Mesendoderm (in vitro differentiated cells): ENCODE data around the gene HDAC7.

Experiments
- DNase-seq: peaks from one replicate; pipeline ENCODE4 v3.0.0; 2013
- H2AK5ac ChIP-seq: 2 replicates; pipeline ENCODE4 v1.6.1; 2013; ENCODE audit warnings: low read length, inconsistent platforms
- H2BK120ac ChIP-seq: 2 replicates; pipeline ENCODE4 v1.6.1; 2013; ENCODE audit warnings: low read depth, mild to moderate bottlenecking, low read length, moderate library complexity, mixed read lengths
- H2BK15ac ChIP-seq: replicated peaks from 2 replicates; pipeline ENCODE4 v1.6.1; 2013; ENCODE audit warnings: low read depth, mild to moderate bottlenecking, moderate library complexity
- H2BK5ac ChIP-seq: 2 replicates; pipeline ENCODE4 v1.6.1; 2013; ENCODE audit warnings: low read length, inconsistent platforms
- H3K18ac ChIP-seq: 2 replicates; pipeline ENCODE4 v1.6.1; 2013; ENCODE audit warnings: mild to moderate bottlenecking, low read length, mixed read lengths
- H3K23ac ChIP-seq: one replicate; pipeline ENCODE4 v1.6.1; 2013; ENCODE audit warnings: low read length
- H3K27ac ChIP-seq: 2 replicates; pipeline ENCODE4 v1.5.1; 2013; ENCODE audit warnings: low read depth, mild to moderate bottlenecking, inconsistent platforms, low read length, moderate library complexity
- H3K27me3 ChIP-seq: 2 replicates; pipeline ENCODE4 v1.6.1; 2013; ENCODE audit warnings: low read length, control low read depth, mild to moderate bottlenecking, inconsistent platforms; ENCODE audit not compliant: insufficient read depth, poor library complexity
- H3K36me3 ChIP-seq: 2 replicates; pipeline ENCODE4 v1.6.1; 2013; ENCODE audit warnings: low read length, inconsistent platforms; ENCODE audit not compliant: control insufficient read depth, insufficient read depth
- H3K4ac ChIP-seq: one replicate; pipeline ENCODE4 v1.6.1; 2013; ENCODE audit warnings: low read depth, mild to moderate bottlenecking, low read length, moderate library complexity
- H3K4me1 ChIP-seq: 2 replicates; pipeline ENCODE4 v1.6.1; 2013; ENCODE audit warnings: low read depth, low read length, inconsistent platforms; ENCODE audit not compliant: control insufficient read depth
- H3K4me2 ChIP-seq: 2 replicates; pipeline ENCODE4 v1.6.1; 2013; ENCODE audit warnings: low read length
- H3K4me3 ChIP-seq: 2 replicates; pipeline ENCODE4 v1.5.1; 2013; ENCODE audit warnings: mild to moderate bottlenecking, low read length
- H3K56ac ChIP-seq: one replicate; pipeline ENCODE4 v1.6.1; 2013; ENCODE audit warnings: low read length
- H3K79me1 ChIP-seq: 2 replicates; pipeline ENCODE4 v1.6.1; 2013; ENCODE audit warnings: low read length, inconsistent platforms
- H3K79me2 ChIP-seq: 2 replicates; pipeline ENCODE4 v1.6.1; 2013; ENCODE audit warnings: mild to moderate bottlenecking, low read length; ENCODE audit not compliant: control insufficient read depth, insufficient read depth
- H3K9ac ChIP-seq: 2 replicates; pipeline ENCODE4 v1.6.1; 2013; ENCODE audit warnings: low read length, inconsistent platforms
- H4K5ac ChIP-seq: one replicate; pipeline ENCODE4 v1.6.1; 2013; ENCODE audit warnings: low read length
- H4K8ac ChIP-seq: one replicate; pipeline ENCODE4 v1.6.1; 2013; ENCODE audit warnings: low read depth, mild to moderate bottlenecking, control low read depth, low read length, moderate library complexity
- WGBS: extraction: QIAGEN DNeasy Blood & Tissue Kit; methylation state at CpG from one replicate; pipeline ENCODE4 v1.1.7; 2013; ENCODE audit warnings: low lambda C conversion rate, missing lambda C conversion rate; ENCODE audit not compliant: insufficient coverage; ENCODE audit errors: extremely low coverage; 5-methylcytosine and 5-hydroxymethylcytosine counted together

The HDAC7 gene

GRCh38 chr12:47763481-47764346 is 56.0 kb downstream of the HDAC7 start:
- Histone ChIP-seq H4K5ac (no peak overlapping the region), H2AK5ac (no peak overlapping the region), H3K79me2 (no peaks in the 10 kb centered on the region), H2BK5ac (no peak overlapping the region), H3K4me3 (no peak overlapping the region), H3K79me1 (peaks cover 2% of the 10 kb centered on the region), H3K36me3 (no peaks in the 10 kb centered on the region), H3K56ac (no peak overlapping the region), H3K27ac (no peak overlapping the region), H3K4me1 (peaks cover 3% of the 10 kb centered on the region), H2BK15ac (no peak overlapping the region), H2BK120ac (no peak overlapping the region), H3K27me3 (no peaks in the 10 kb centered on the region), H3K18ac (no peak overlapping the region), H3K23ac (no peak overlapping the region), H3K9ac (no peak overlapping the region), H3K4ac (no peak overlapping the region), H3K4me2 (no peak overlapping the region), H4K8ac (no peak overlapping the region)
- DNase-seq = no peak
- no CpG with 5 or more reads among the region's 8 CpGs for WGBS

GRCh38 chr12:47762850-47763465 is 56.7 kb downstream of the HDAC7 start:
- Histone ChIP-seq H3K27me3 (no peaks in the 10 kb centered on the region), H3K27ac (no peak overlapping the region), H4K5ac (no peak overlapping the region), H2BK120ac (no peak overlapping the region), H3K56ac (no peak overlapping the region), H2BK15ac (no peak overlapping the region), H3K4me1 (peaks cover 2% of the 10 kb centered on the region), H3K36me3 (no peaks in the 10 kb centered on the region), H3K18ac (no peak overlapping the region), H3K79me1 (peaks cover 2% of the 10 kb centered on the region), H3K23ac (no peak overlapping the region), H2BK5ac (no peak overlapping the region), H3K4me3 (no peak overlapping the region), H3K79me2 (no peaks in the 10 kb centered on the region), H4K8ac (no peak overlapping the region), H3K9ac (no peak overlapping the region), H2AK5ac (no peak overlapping the region), H3K4ac (no peak overlapping the region), H3K4me2 (no peak overlapping the region)
- no CpG with 5 or more reads among the region's 3 CpGs for WGBS
- DNase-seq = no peak

- Histone ChIP-seq H3K4me2 (peak within 1 kb of the TSS; percentile 81), H3K27me3 (no peaks in the 10 kb centered on the region), H3K4me3 (peak within 1 kb of the TSS; percentile 48), H3K36me3 (no peaks in the 10 kb centered on the region), H3K18ac (peak within 1 kb of the TSS; percentile 62), H3K79me2 (peaks cover 8% of the 10 kb centered on the region), H3K79me1 (peaks cover 9% of the 10 kb centered on the region), H3K23ac (peak within 1 kb of the TSS; percentile 72), H3K4me1 (peaks cover 31% of the 10 kb centered on the region), H3K27ac (peak within 1 kb of the TSS; percentile 82), H4K8ac (peak within 1 kb of the TSS; percentile 16), H2BK5ac (peak within 1 kb of the TSS; percentile 62), H3K4ac (peak within 1 kb of the TSS; percentile 44), H3K9ac (peak within 1 kb of the TSS; percentile 72), H2BK120ac (peak within 1 kb of the TSS; percentile 10), H3K56ac (peak within 1 kb of the TSS; percentile 90), H4K5ac (no peak within 1 kb of the TSS), H2BK15ac (no peak within 1 kb of the TSS), H2AK5ac (peak within 1 kb of the TSS; percentile 98)
- WGBS = no CpG with 5 or more reads among the region's 57 CpGs
- peak; percentile 89 for DNase-seq
Observed at GRCh38 chr12:47758834-47759690, 60.6 kb downstream of the HDAC7 start, which contains the start of gene RAPGEF3. TSS of gene RAPGEF3 (minus strand) at chr12:47758880. CDS start at chr12:47758556, 324 bp downstream.

DNA sequence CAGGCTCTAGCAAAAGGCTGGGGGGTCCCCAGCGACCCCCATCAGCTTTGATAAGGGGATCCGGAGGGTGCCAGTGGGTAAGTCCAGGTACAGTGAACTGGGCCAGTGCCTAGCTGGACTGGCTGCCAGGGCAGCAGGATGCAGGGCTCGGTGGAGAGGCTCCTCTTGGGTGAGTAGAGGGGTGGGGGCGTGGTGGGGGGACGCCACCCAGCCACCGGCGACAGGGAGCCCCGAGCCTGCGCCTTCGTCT is 61.2 kb downstream of the HDAC7 start:
- Histone ChIP-seq H2BK120ac (peak overlapping the region; percentile 10), H3K79me2 (peaks cover 8% of the 10 kb centered on the region), H2AK5ac (no peak overlapping the region), H3K4me3 (peak overlapping the region; percentile 48), H3K23ac (no peak overlapping the region), H3K79me1 (peaks cover 9% of the 10 kb centered on the region), H2BK5ac (peak overlapping the region; percentile 27), H2BK15ac (no peak overlapping the region), H3K4me2 (peak overlapping the region; percentile 81), H3K4ac (peak overlapping the region; percentile 44), H3K18ac (peak overlapping the region; percentile 62), H3K9ac (peak overlapping the region; percentile 72), H4K5ac (no peak overlapping the region), H3K27ac (peak overlapping the region; percentile 82), H3K27me3 (no peaks in the 10 kb centered on the region), H3K56ac (peak overlapping the region; percentile 90), H3K36me3 (no peaks in the 10 kb centered on the region), H3K4me1 (peaks cover 37% of the 10 kb centered on the region), H4K8ac (no peak overlapping the region)
- no peak for DNase-seq
- no CpG with 5 or more reads among the region's 10 CpGs for WGBS

DNA sequence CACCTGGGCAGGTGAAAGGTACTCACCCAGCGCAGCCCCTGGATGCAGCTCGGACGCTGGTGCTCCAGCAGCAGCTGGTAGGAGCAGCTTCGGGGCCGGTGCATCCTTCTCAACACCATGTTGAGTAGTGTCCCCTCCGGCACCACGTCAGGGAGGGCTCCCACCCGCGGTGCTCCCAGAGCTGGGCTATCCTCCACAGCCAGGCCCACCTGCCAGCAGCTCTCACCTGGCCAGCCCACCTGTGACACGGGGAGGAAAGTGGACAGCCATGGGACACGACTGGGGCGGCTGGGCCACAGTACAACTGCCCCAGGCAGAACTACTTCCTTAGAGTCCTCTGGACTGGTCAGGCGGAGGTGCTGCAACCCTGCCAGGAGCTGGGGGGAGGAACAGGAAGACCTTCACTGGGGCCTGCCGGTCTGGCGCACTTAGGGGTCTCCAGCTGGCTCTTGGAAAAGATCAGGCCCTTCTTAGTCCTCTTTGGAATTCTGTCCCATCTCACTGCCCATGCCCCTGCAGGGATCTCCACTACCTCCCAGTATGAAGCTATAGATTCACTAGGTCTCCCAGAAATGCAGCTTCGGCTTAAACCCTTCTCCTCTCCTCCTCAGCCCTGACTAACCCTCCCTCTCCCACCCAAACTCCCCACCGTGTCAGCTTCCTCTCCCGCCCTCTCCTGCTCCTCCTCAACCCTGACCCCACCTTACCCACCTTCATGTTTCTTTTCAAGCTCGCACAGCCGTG is 61.7 kb downstream of the HDAC7 start:
- H3K27me3 ChIP-seq = no peaks in the 10 kb centered on the region
- no peak overlapping the region for H4K8ac ChIP-seq
- peak overlapping the region; percentile 98 for H2AK5ac ChIP-seq
- H3K4me1 ChIP-seq = peaks cover 41% of the 10 kb centered on the region
- H3K4ac ChIP-seq = peak overlapping the region; percentile 5
- H3K4me3 ChIP-seq = peak overlapping the region; percentile 48
- peak overlapping the region; percentile 90 for H3K56ac ChIP-seq
- peak overlapping the region; percentile 72 for H3K9ac ChIP-seq
- WGBS = no CpG with 5 or more reads among the region's 20 CpGs
- no peak overlapping the region for H2BK15ac ChIP-seq
- H3K18ac ChIP-seq = peak overlapping the region; percentile 62
- H2BK120ac ChIP-seq = no peak overlapping the region
- H3K79me2 ChIP-seq = peaks cover 8% of the 10 kb centered on the region
- peak; percentile 72 for DNase-seq
- peak overlapping the region; percentile 62 for H2BK5ac ChIP-seq
- no peaks in the 10 kb centered on the region for H3K36me3 ChIP-seq
- H4K5ac ChIP-seq = no peak overlapping the region
- H3K4me2 ChIP-seq = peak overlapping the region; percentile 81
- H3K79me1 ChIP-seq = peaks cover 10% of the 10 kb centered on the region
- peak overlapping the region; percentile 82 for H3K27ac ChIP-seq
- H3K23ac ChIP-seq = peak overlapping the region; percentile 72
